ENCODE results near the gene ITIH5.

DNA sequence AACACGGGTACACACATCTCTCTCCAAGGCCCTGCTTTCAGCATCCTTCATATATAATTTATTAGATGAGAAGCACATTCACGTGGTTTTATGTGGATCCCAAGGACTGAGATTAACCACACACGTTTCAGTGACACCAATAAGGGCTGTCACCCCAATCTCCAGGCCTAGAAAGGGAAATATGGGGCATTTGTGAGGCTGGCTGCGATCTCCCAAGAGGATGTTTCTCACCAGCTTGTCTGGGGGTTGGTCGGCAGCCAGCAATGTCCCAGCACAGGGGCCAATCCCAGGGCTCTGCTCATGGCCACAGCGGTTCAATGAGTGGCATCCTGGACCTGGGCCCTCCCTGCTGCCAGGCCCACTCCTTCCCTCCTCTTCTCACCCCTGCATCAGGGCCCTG is 115.5 kb downstream of the ITIH5 start:
- TF ChIP-seq, protein P1, sequence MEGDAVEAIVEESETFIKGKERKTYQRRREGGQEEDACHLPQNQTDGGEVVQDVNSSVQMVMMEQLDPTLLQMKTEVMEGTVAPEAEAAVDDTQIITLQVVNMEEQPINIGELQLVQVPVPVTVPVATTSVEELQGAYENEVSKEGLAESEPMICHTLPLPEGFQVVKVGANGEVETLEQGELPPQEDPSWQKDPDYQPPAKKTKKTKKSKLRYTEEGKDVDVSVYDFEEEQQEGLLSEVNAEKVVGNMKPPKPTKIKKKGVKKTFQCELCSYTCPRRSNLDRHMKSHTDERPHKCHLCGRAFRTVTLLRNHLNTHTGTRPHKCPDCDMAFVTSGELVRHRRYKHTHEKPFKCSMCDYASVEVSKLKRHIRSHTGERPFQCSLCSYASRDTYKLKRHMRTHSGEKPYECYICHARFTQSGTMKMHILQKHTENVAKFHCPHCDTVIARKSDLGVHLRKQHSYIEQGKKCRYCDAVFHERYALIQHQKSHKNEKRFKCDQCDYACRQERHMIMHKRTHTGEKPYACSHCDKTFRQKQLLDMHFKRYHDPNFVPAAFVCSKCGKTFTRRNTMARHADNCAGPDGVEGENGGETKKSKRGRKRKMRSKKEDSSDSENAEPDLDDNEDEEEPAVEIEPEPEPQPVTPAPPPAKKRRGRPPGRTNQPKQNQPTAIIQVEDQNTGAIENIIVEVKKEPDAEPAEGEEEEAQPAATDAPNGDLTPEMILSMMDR (IDR thresholded peaks at IDR 0.05; ENCODE audit: low read length), result no peak
- no peak for TF ChIP-seq EZH2 (optimal IDR thresholded peaks at IDR 0.05; ENCODE audit: low read depth, low read length)

All from MM.1S (cell line).